DOHH2 (cell line): Measurements from ENCODE around the gene SUCNR1.

ENCODE experiments used
- H3F3A ChIP-seq: fragments of 200-600 bp; sonication (generic), shearing (Covaris generic); 2 replicates; pipeline ENCODE4 v1.6.0; 2016; ENCODE audit warnings: antibody characterized with exemption, mild to moderate bottlenecking; ENCODE audit not compliant: control insufficient read depth, insufficient read depth
- H3K27ac ChIP-seq: fragments of 200-600 bp; sonication (generic); 2 replicates; pipeline ENCODE4 v1.5.1; 2014; ENCODE audit warnings: low read depth, mild to moderate bottlenecking, low read length, moderate library complexity
- H3K27me3 ChIP-seq: fragments of 200-600 bp; sonication (generic); 2 replicates; pipeline ENCODE4 v1.6.1; 2014; ENCODE audit warnings: mild to moderate bottlenecking, low read length, mixed read lengths; ENCODE audit not compliant: control insufficient read depth
- H3K36me3 ChIP-seq: fragments of 200-600 bp; sonication (generic); 2 replicates; pipeline ENCODE4 v1.6.1; 2014; ENCODE audit warnings: mild to moderate bottlenecking, low read length, moderate library complexity, mixed read lengths; ENCODE audit not compliant: control insufficient read depth
- H3K4me1 ChIP-seq: fragments of 200-600 bp; sonication (generic); 2 replicates; pipeline ENCODE4 v1.6.1; 2014; ENCODE audit warnings: mild to moderate bottlenecking, low read length, mixed read lengths; ENCODE audit not compliant: control insufficient read depth
- H3K4me2 ChIP-seq: fragments of 200-600 bp; sonication (generic); 2 replicates; pipeline ENCODE4 v1.6.0; 2014; ENCODE audit warnings: mild to moderate bottlenecking, low read length, moderate library complexity
- H3K4me3 ChIP-seq: fragments of 200-600 bp; sonication (generic); 2 replicates; pipeline ENCODE4 v1.5.1; 2014; ENCODE audit warnings: mild to moderate bottlenecking, low read length, mixed read lengths
- H3K79me2 ChIP-seq: fragments of 200-600 bp; sonication (generic); 2 replicates; pipeline ENCODE4 v1.6.1; 2014; ENCODE audit warnings: mild to moderate bottlenecking, low read length, mixed read lengths; ENCODE audit not compliant: control insufficient read depth
- H3K9me2 ChIP-seq: fragments of 200-600 bp; sonication (generic); replicated peaks from 2 replicates; pipeline ENCODE4 v1.6.1; 2014; ENCODE audit warnings: mild to moderate bottlenecking, low read length, mixed read lengths; ENCODE audit not compliant: control insufficient read depth
- H3K9me3 ChIP-seq: fragments of 200-600 bp; sonication (generic); 2 replicates; pipeline ENCODE4 v1.6.1; 2014; ENCODE audit warnings: antibody characterized with exemption, low read length, mixed read lengths; ENCODE audit not compliant: control insufficient read depth, insufficient read depth
- H4K20me1 ChIP-seq: fragments of 200-600 bp; sonication (generic); 2 replicates; pipeline ENCODE4 v1.6.0; 2014; ENCODE audit warnings: low read depth, mild to moderate bottlenecking, antibody characterized with exemption, low read length, moderate library complexity; ENCODE audit not compliant: control insufficient read depth, insufficient read depth
- EZH2phosphoT487 ChIP-seq: fragments of 200-600 bp; sonication (generic); IDR thresholded peaks from 2 replicates; pipeline ENCODE4 v1.6.1; 2017; ENCODE audit warnings: borderline replicate concordance, mild to moderate bottlenecking, antibody characterized with exemption, low read length, moderate library complexity, mixed read lengths
- TF ChIP-seq, protein P1 (sequence below): fragments of 200-600 bp; sonication (generic); IDR thresholded peaks from one replicate; pipeline ENCODE4 v1.5.1; 2014; ENCODE audit warnings: antibody characterized with exemption, mild to moderate bottlenecking, low read depth, low read length; ENCODE audit not compliant: poor library complexity, severe bottlenecking

Gene SUCNR1

DNA sequence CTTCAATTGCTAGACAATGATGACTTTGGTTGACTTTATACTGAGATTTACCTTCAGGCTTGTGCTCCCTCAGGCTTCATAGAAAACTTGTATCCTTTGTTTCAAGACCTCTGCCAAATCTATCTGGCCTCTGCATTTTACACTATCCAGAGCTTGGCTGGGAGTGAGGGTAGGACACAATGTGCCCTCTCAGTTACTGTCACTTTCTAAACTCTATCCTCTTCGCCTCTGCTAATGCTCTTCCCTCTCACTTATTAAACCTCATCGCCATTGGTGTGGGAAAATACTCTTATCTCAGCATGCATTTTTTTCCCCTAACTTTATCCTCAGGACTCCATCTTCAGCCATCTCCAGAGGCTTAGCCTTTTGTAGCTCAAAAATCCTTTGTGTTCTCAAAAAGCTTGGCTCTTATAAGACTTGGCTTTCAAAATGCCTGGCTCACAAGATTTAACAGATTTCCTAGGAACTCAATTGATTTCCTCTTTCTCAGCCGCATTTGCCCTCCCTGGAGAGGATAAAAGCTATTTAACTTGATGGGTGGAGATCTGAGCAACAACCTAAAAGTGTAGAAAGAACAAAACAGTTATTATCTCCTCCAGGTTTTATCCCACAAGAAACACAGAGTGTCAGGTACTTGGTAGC is 28.3 kb downstream of the SUCNR1 start:
- H3K4me1 ChIP-seq, result no peaks in the 10 kb centered on the region; the same call in 1 of the 2 replicates

DNA sequence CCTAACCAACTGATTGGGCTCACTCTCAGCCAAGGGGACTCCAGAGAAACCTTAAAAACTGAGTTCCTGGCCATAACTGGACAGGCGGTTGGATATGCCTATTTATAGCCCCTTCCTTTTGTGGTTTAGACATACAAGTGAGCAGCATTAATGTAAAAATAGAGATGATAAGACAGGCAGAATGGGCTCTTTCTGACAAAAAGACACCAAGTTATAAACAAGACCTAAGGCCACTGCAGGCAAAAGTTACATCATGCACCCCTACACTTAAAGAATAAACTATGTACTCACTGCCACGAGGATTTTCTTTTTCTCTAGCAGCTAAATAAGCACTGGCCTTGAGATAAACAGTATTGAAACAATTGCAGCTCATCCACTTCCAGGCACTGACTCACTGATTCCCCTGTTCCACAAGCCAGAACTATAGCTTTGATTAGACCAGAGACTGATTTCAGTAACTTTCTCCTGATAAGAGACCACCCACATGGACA is 30.1 kb downstream of the SUCNR1 start:
- TF ChIP-seq EZH2phosphoT487, result no peak
- TF ChIP-seq, protein P1, sequence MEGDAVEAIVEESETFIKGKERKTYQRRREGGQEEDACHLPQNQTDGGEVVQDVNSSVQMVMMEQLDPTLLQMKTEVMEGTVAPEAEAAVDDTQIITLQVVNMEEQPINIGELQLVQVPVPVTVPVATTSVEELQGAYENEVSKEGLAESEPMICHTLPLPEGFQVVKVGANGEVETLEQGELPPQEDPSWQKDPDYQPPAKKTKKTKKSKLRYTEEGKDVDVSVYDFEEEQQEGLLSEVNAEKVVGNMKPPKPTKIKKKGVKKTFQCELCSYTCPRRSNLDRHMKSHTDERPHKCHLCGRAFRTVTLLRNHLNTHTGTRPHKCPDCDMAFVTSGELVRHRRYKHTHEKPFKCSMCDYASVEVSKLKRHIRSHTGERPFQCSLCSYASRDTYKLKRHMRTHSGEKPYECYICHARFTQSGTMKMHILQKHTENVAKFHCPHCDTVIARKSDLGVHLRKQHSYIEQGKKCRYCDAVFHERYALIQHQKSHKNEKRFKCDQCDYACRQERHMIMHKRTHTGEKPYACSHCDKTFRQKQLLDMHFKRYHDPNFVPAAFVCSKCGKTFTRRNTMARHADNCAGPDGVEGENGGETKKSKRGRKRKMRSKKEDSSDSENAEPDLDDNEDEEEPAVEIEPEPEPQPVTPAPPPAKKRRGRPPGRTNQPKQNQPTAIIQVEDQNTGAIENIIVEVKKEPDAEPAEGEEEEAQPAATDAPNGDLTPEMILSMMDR, result no peak
- Histone ChIP-seq H4K20me1 (no peaks in the 10 kb centered on the region), H3K4me2 (no peak overlapping the region), H3K4me1 (no peaks in the 10 kb centered on the region; the same call in 1 of the 2 replicates), H3K79me2 (no peaks in the 10 kb centered on the region), H3K9me2 (no peaks in the 10 kb centered on the region), H3F3A (no peaks in the 10 kb centered on the region), H3K27ac (no peak overlapping the region), H3K27me3 (no peaks in the 10 kb centered on the region), H3K4me3 (no peak overlapping the region), H3K9me3 (no peaks in the 10 kb centered on the region), H3K36me3 (no peaks in the 10 kb centered on the region)

More for the DNA sequence above, 28.3 kb downstream of the SUCNR1 start:
- Histone ChIP-seq H3K4me3 (no peak overlapping the region), H4K20me1 (no peaks in the 10 kb centered on the region), H3K4me2 (no peak overlapping the region), H3K27ac (no peak overlapping the region), H3K27me3 (no peaks in the 10 kb centered on the region), H3K9me3 (no peaks in the 10 kb centered on the region), H3K79me2 (no peaks in the 10 kb centered on the region), H3K9me2 (no peaks in the 10 kb centered on the region), H3F3A (no peaks in the 10 kb centered on the region), H3K36me3 (no peaks in the 10 kb centered on the region)
- TF ChIP-seq EZH2phosphoT487, result no peak
- TF ChIP-seq, protein P1, result no peak

DNA sequence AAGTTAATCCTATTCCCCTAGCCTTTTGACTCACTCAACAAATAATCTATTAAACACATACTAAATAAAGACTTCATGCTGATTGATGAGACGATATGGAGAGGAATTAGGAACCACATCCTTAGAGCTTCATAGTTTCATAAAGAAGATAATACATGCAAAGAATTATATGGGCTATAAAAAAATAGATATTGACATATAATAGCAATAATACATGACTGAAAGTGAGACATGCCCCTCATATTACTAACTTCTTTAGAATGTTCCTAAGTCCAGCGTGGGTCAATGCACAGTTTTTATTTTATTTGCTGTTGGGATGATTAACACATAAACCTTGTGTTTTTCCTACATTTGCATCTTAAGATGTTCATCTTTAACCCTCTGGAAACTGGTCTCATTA is 32.2 kb downstream of the SUCNR1 start:
- Histone ChIP-seq H3K4me1 (no peaks in the 10 kb centered on the region; the same call in 1 of the 2 replicates), H3K9me3 (no peaks in the 10 kb centered on the region), H3K27me3 (peaks cover 4% of the 10 kb centered on the region; the same call in 1 of the 2 replicates), H4K20me1 (no peaks in the 10 kb centered on the region), H3K27ac (no peak overlapping the region), H3K79me2 (no peaks in the 10 kb centered on the region), H3K4me3 (no peak overlapping the region), H3K9me2 (no peaks in the 10 kb centered on the region), H3F3A (no peaks in the 10 kb centered on the region), H3K36me3 (no peaks in the 10 kb centered on the region), H3K4me2 (no peak overlapping the region)
- TF ChIP-seq, protein P1, result no peak
- no peak for TF ChIP-seq EZH2phosphoT487
